ENCODE data around the gene LARGE1.

Gene LARGE1

GRCh38 chr22:33851240-33851639 lies 69.0 kb downstream of the LARGE1 start:
- H3K36me3 ChIP-seq (ENCODE audit: control insufficient read depth in 1 of 2, insufficient read depth in 2 of 2, low read length in 2 of 2): no peaks in the 10 kb centered on the region
- no peaks in the 10 kb centered on the region for H3K9me3 ChIP-seq (ENCODE audit: control insufficient read depth in 1 of 2, low read length in 2 of 2)
- H3K4me3 ChIP-seq (ENCODE audit: low read depth in 1 of 2, low read length in 2 of 2): no peak overlapping the region
- H3K4me1 ChIP-seq (ENCODE audit: control insufficient read depth in 1 of 2, insufficient read depth in 2 of 2, low read length in 2 of 2): peaks cover 30 to 37% of the 10 kb centered on the region in 2 donors
- H3K27me3 ChIP-seq (ENCODE audit: control insufficient read depth in 1 of 2, insufficient read depth in 2 of 2, low read length in 2 of 2): no peaks in the 10 kb centered on the region
- no peak overlapping the region for H3K9ac ChIP-seq (ENCODE audit: low read depth in 1 of 2, low read length in 2 of 2)
- H3K27ac ChIP-seq (ENCODE audit: low read depth, low read length): no peak overlapping the region

GRCh38 chr22:33850724-33851123 lies 69.6 kb downstream of the LARGE1 start:
- Histone ChIP-seq H3K27me3 (ENCODE audit: control insufficient read depth in 1 of 2, insufficient read depth in 2 of 2, low read length in 2 of 2) (no peaks in the 10 kb centered on the region), H3K9ac (ENCODE audit: low read depth in 1 of 2, low read length in 2 of 2) (no peak overlapping the region), H3K4me1 (ENCODE audit: control insufficient read depth in 1 of 2, insufficient read depth in 2 of 2, low read length in 2 of 2) (peaks cover 30 to 37% of the 10 kb centered on the region in 2 donors), H3K27ac (ENCODE audit: low read depth, low read length) (no peak overlapping the region), H3K4me3 (ENCODE audit: low read depth in 1 of 2, low read length in 2 of 2) (no peak overlapping the region), H3K36me3 (ENCODE audit: control insufficient read depth in 1 of 2, insufficient read depth in 2 of 2, low read length in 2 of 2) (no peaks in the 10 kb centered on the region), H3K9me3 (ENCODE audit: control insufficient read depth in 1 of 2, low read length in 2 of 2) (no peaks in the 10 kb centered on the region)

- peaks cover 30 to 37% of the 10 kb centered on the region in 2 donors for H3K4me1 ChIP-seq (ENCODE audit: control insufficient read depth in 1 of 2, insufficient read depth in 2 of 2, low read length in 2 of 2)
- H3K36me3 ChIP-seq (ENCODE audit: control insufficient read depth in 1 of 2, insufficient read depth in 2 of 2, low read length in 2 of 2): no peaks in the 10 kb centered on the region
- no peak overlapping the region for H3K9ac ChIP-seq (ENCODE audit: low read depth in 1 of 2, low read length in 2 of 2)
- no peak overlapping the region for H3K27ac ChIP-seq (ENCODE audit: low read depth, low read length)
- no peaks in the 10 kb centered on the region for H3K27me3 ChIP-seq (ENCODE audit: control insufficient read depth in 1 of 2, insufficient read depth in 2 of 2, low read length in 2 of 2)
- no peak overlapping the region for H3K4me3 ChIP-seq (ENCODE audit: low read depth in 1 of 2, low read length in 2 of 2)
- no peaks in the 10 kb centered on the region for H3K9me3 ChIP-seq (ENCODE audit: control insufficient read depth in 1 of 2, low read length in 2 of 2)
Observed at GRCh38 chr22:33850193-33850592, 70.1 kb downstream of the LARGE1 start.

- H3K9me3 ChIP-seq (ENCODE audit: control insufficient read depth in 1 of 2, low read length in 2 of 2): no peaks in the 10 kb centered on the region
- no peaks in the 10 kb centered on the region for H3K36me3 ChIP-seq (ENCODE audit: control insufficient read depth in 1 of 2, insufficient read depth in 2 of 2, low read length in 2 of 2)
- no peak overlapping the region for H3K9ac ChIP-seq (ENCODE audit: low read depth in 1 of 2, low read length in 2 of 2)
- no peaks in the 10 kb centered on the region for H3K27me3 ChIP-seq (ENCODE audit: control insufficient read depth in 1 of 2, insufficient read depth in 2 of 2, low read length in 2 of 2)
- H3K4me1 ChIP-seq (ENCODE audit: control insufficient read depth in 1 of 2, insufficient read depth in 2 of 2, low read length in 2 of 2): peaks cover 19 to 29% of the 10 kb centered on the region in 2 donors
- no peak overlapping the region for H3K27ac ChIP-seq (ENCODE audit: low read depth, low read length)
- H3K4me3 ChIP-seq (ENCODE audit: low read depth in 1 of 2, low read length in 2 of 2): no peak overlapping the region
Observed at GRCh38 chr22:33848251-33848650, 72.0 kb downstream of the LARGE1 start.

- Histone ChIP-seq H3K27ac (ENCODE audit: low read depth, low read length) (no peak overlapping the region), H3K27me3 (ENCODE audit: control insufficient read depth in 1 of 2, insufficient read depth in 2 of 2, low read length in 2 of 2) (no peaks in the 10 kb centered on the region), H3K9ac (ENCODE audit: low read depth in 1 of 2, low read length in 2 of 2) (no peak overlapping the region), H3K4me1 (ENCODE audit: control insufficient read depth in 1 of 2, insufficient read depth in 2 of 2, low read length in 2 of 2) (no peaks in the 10 kb centered on the region), H3K36me3 (ENCODE audit: control insufficient read depth in 1 of 2, insufficient read depth in 2 of 2, low read length in 2 of 2) (no peaks in the 10 kb centered on the region), H3K4me3 (ENCODE audit: low read depth in 1 of 2, low read length in 2 of 2) (no peak overlapping the region), H3K9me3 (ENCODE audit: control insufficient read depth in 1 of 2, low read length in 2 of 2) (no peaks in the 10 kb centered on the region)
Observed at GRCh38 chr22:33844273-33844672, 76.0 kb downstream of the LARGE1 start.

- Histone ChIP-seq H3K36me3 (ENCODE audit: control insufficient read depth in 1 of 2, insufficient read depth in 2 of 2, low read length in 2 of 2) (no peaks in the 10 kb centered on the region), H3K9ac (ENCODE audit: low read depth in 1 of 2, low read length in 2 of 2) (no peak overlapping the region), H3K27ac (ENCODE audit: low read depth, low read length) (no peak overlapping the region), H3K27me3 (ENCODE audit: control insufficient read depth in 1 of 2, insufficient read depth in 2 of 2, low read length in 2 of 2) (no peaks in the 10 kb centered on the region), H3K4me1 (ENCODE audit: control insufficient read depth in 1 of 2, insufficient read depth in 2 of 2, low read length in 2 of 2) (no peaks in the 10 kb centered on the region), H3K9me3 (ENCODE audit: control insufficient read depth in 1 of 2, low read length in 2 of 2) (no peaks in the 10 kb centered on the region), H3K4me3 (ENCODE audit: low read depth in 1 of 2, low read length in 2 of 2) (no peak overlapping the region)
Observed at GRCh38 chr22:33842421-33843094, 77.7 kb downstream of the LARGE1 start.

GRCh38 chr22:33842006-33842354 lies 78.3 kb downstream of the LARGE1 start:
- Histone ChIP-seq H3K9me3 (ENCODE audit: control insufficient read depth in 1 of 2, low read length in 2 of 2) (no peaks in the 10 kb centered on the region), H3K4me3 (ENCODE audit: low read depth in 1 of 2, low read length in 2 of 2) (no peak overlapping the region), H3K27me3 (ENCODE audit: control insufficient read depth in 1 of 2, insufficient read depth in 2 of 2, low read length in 2 of 2) (no peaks in the 10 kb centered on the region), H3K36me3 (ENCODE audit: control insufficient read depth in 1 of 2, insufficient read depth in 2 of 2, low read length in 2 of 2) (no peaks in the 10 kb centered on the region), H3K9ac (ENCODE audit: low read depth in 1 of 2, low read length in 2 of 2) (no peak overlapping the region), H3K4me1 (ENCODE audit: control insufficient read depth in 1 of 2, insufficient read depth in 2 of 2, low read length in 2 of 2) (no peaks in the 10 kb centered on the region), H3K27ac (ENCODE audit: low read depth, low read length) (no peak overlapping the region)

- no peak overlapping the region for H3K9ac ChIP-seq (ENCODE audit: low read depth in 1 of 2, low read length in 2 of 2)
- no peak overlapping the region for H3K27ac ChIP-seq (ENCODE audit: low read depth, low read length)
- no peaks in the 10 kb centered on the region for H3K27me3 ChIP-seq (ENCODE audit: control insufficient read depth in 1 of 2, insufficient read depth in 2 of 2, low read length in 2 of 2)
- H3K36me3 ChIP-seq (ENCODE audit: control insufficient read depth in 1 of 2, insufficient read depth in 2 of 2, low read length in 2 of 2): no peaks in the 10 kb centered on the region
- no peak overlapping the region for H3K4me3 ChIP-seq (ENCODE audit: low read depth in 1 of 2, low read length in 2 of 2)
- H3K4me1 ChIP-seq (ENCODE audit: control insufficient read depth in 1 of 2, insufficient read depth in 2 of 2, low read length in 2 of 2): peaks cover 0 to 3% of the 10 kb centered on the region in 2 donors
- H3K9me3 ChIP-seq (ENCODE audit: control insufficient read depth in 1 of 2, low read length in 2 of 2): no peaks in the 10 kb centered on the region
Observed at GRCh38 chr22:33841281-33842005, 78.8 kb downstream of the LARGE1 start.

- Histone ChIP-seq H3K27ac (ENCODE audit: low read depth, low read length) (no peak overlapping the region), H3K4me3 (ENCODE audit: low read depth in 1 of 2, low read length in 2 of 2) (no peak overlapping the region), H3K9ac (ENCODE audit: low read depth in 1 of 2, low read length in 2 of 2) (no peak overlapping the region), H3K27me3 (ENCODE audit: control insufficient read depth in 1 of 2, insufficient read depth in 2 of 2, low read length in 2 of 2) (no peaks in the 10 kb centered on the region), H3K36me3 (ENCODE audit: control insufficient read depth in 1 of 2, insufficient read depth in 2 of 2, low read length in 2 of 2) (no peaks in the 10 kb centered on the region), H3K9me3 (ENCODE audit: control insufficient read depth in 1 of 2, low read length in 2 of 2) (no peaks in the 10 kb centered on the region), H3K4me1 (ENCODE audit: control insufficient read depth in 1 of 2, insufficient read depth in 2 of 2, low read length in 2 of 2) (peaks cover 4 to 10% of the 10 kb centered on the region in 2 donors)
Observed at GRCh38 chr22:33838644-33839043, 81.6 kb downstream of the LARGE1 start.

GRCh38 chr22:33837826-33838225 lies 82.5 kb downstream of the LARGE1 start:
- Histone ChIP-seq H3K36me3 (ENCODE audit: control insufficient read depth in 1 of 2, insufficient read depth in 2 of 2, low read length in 2 of 2) (no peaks in the 10 kb centered on the region), H3K9me3 (ENCODE audit: control insufficient read depth in 1 of 2, low read length in 2 of 2) (no peaks in the 10 kb centered on the region), H3K9ac (ENCODE audit: low read depth in 1 of 2, low read length in 2 of 2) (no peak overlapping the region), H3K4me1 (ENCODE audit: control insufficient read depth in 1 of 2, insufficient read depth in 2 of 2, low read length in 2 of 2) (peaks cover 4 to 10% of the 10 kb centered on the region in 2 donors), H3K27me3 (ENCODE audit: control insufficient read depth in 1 of 2, insufficient read depth in 2 of 2, low read length in 2 of 2) (no peaks in the 10 kb centered on the region), H3K27ac (ENCODE audit: low read depth, low read length) (no peak overlapping the region), H3K4me3 (ENCODE audit: low read depth in 1 of 2, low read length in 2 of 2) (no peak overlapping the region)

All from duodenal mucosa (tissue), 2 donors.